PC-9 (cell line): Measurements from ENCODE around the gene LGALS12. TPM values are rescaled to one million over a fixed set of nuclear protein-coding genes. Genes with fewer than 3 reads are reported as not detected.

Experiments used
- BruUV-seq: library from RNA; stranded (reverse); fragments of 400-500 nt; replicated peaks from 2 replicates; lab custom pipeline; 2021; lab: Mats Ljungman, UMichigan
- CTCF ChIA-PET: fragments of 300-600 bp; sonication (Branson Sonifier 250); formaldehyde crosslinking; loops from one replicate; lab custom pipeline; 2022; ENCODE audit warnings: antibody characterized with exemption; lab: Charles Lee
- POLR2A ChIA-PET: fragments of 300-600 bp; sonication (Branson Sonifier 250); formaldehyde crosslinking; loops from one replicate; lab custom pipeline; 2022; ENCODE audit warnings: antibody characterized with exemption; ENCODE audit not compliant: unreplicated experiment; lab: Charles Lee
- DNase-seq, 2 experiments: peaks; one replicate each; pipeline versions ENCODE4 v3.0.0 to v3.0.0-alpha.2; 2015 to 2022; ENCODE audit warnings: mixed read lengths in 1 of 2
- H2AFZ ChIP-seq: fragments of 200-600 bp; sonication (generic); 2 replicates; pipeline ENCODE4 v1.8.1; 2017; ENCODE audit warnings: antibody characterized with exemption
- H3F3A ChIP-seq: fragments of 200-600 bp; sonication (generic); 2 replicates; pipeline ENCODE4 v1.8.1; 2017; ENCODE audit warnings: antibody characterized with exemption, mild to moderate bottlenecking, low read depth; ENCODE audit not compliant: insufficient read depth
- H3K27ac ChIP-seq: fragments of 200-600 bp; sonication (generic); 2 replicates; pipeline ENCODE4 v1.6.1; 2016; ENCODE audit warnings: mixed run types
- H3K27me3 ChIP-seq: fragments of 200-600 bp; sonication (generic); 2 replicates; pipeline ENCODE4 v1.6.1; 2016; ENCODE audit warnings: low read depth, mixed run types; ENCODE audit not compliant: insufficient read depth
- H3K36me3 ChIP-seq: fragments of 200-600 bp; sonication (generic); 2 replicates; pipeline ENCODE4 v1.6.1; 2016; ENCODE audit warnings: low read depth, mixed run types
- H3K4me1 ChIP-seq: fragments of 200-600 bp; sonication (generic); replicated peaks from 2 replicates; pipeline ENCODE4 v1.6.1; 2016; ENCODE audit warnings: mixed run types; ENCODE audit not compliant: insufficient read depth
- H3K4me2 ChIP-seq: fragments of 200-600 bp; sonication (generic); 2 replicates; pipeline ENCODE4 v1.6.1; 2017; ENCODE audit warnings: mixed run types
- H3K4me3 ChIP-seq: fragments of 200-600 bp; sonication (generic); 2 replicates; pipeline ENCODE4 v1.6.1; 2016; ENCODE audit warnings: mixed run types
- H3K79me2 ChIP-seq: fragments of 200-600 bp; sonication (generic); 2 replicates; pipeline ENCODE4 v1.6.1; 2017; ENCODE audit warnings: low read depth, mixed run types
- H3K9me2 ChIP-seq: fragments of 200-600 bp; sonication (generic); 2 replicates; pipeline ENCODE4 v1.8.1; 2017; ENCODE audit warnings: mild to moderate bottlenecking; ENCODE audit not compliant: insufficient read depth
- H3K9me3 ChIP-seq: fragments of 200-600 bp; sonication (generic); 2 replicates; pipeline ENCODE4 v1.8.1; 2016; ENCODE audit warnings: low read depth; ENCODE audit not compliant: insufficient read depth
- H4K20me1 ChIP-seq: fragments of 200-600 bp; sonication (generic); 2 replicates; pipeline ENCODE4 v1.8.1; 2017; ENCODE audit not compliant: insufficient read depth
- CTCF ChIP-seq: fragments of 200-600 bp; sonication (generic); conservative IDR thresholded peaks from 2 replicates; pipeline ENCODE4 v1.6.1; 2017; ENCODE audit warnings: mixed run types, antibody characterized with exemption, mild to moderate bottlenecking, moderate library complexity
- EZH2 ChIP-seq: fragments of 200-600 bp; sonication (generic); IDR thresholded peaks from 2 replicates; pipeline ENCODE4 v1.8.0; 2017; ENCODE audit warnings: antibody characterized with exemption, low read depth
- intact Hi-C: fragments of 100-400 bp; cut with micrococcal nuclease; formaldehyde crosslinking; loops from one replicate; pipeline ENCODE4 v1.10.0; 2022; ENCODE audit not compliant: unreplicated experiment
- total RNA-seq: library from RNA; stranded (reverse); gene quantifications from 2 replicates; pipeline ENCODE4 v1.2.3, GENCODE V29; 2021

The LGALS12 gene
- total RNA-seq, 1 experiment from 2014 or later: not detected

- Histone ChIP-seq H2AFZ (no peak overlapping the region), H3K4me1 (no peaks in the 10 kb centered on the region), H3K27me3 (no peaks in the 10 kb centered on the region), H3K4me2 (no peak overlapping the region), H3K79me2 (no peaks in the 10 kb centered on the region), H3K36me3 (no peaks in the 10 kb centered on the region), H4K20me1 (no peaks in the 10 kb centered on the region), H3F3A (no peaks in the 10 kb centered on the region), H3K4me3 (no peak overlapping the region), H3K27ac (no peak overlapping the region), H3K9me2 (no peaks in the 10 kb centered on the region), H3K9me3 (no peaks in the 10 kb centered on the region)
- BruUV-seq: no TSS peak
- CTCF ChIA-PET: interaction anchor here (0.6 to 1.8 kb wide), 3 partner anchors 29 to 87 kb away, joined by 4 to 24 read pairs (median 7); no protein-coding TSS in a partner anchor
- no peak for DNase-seq
- POLR2A ChIA-PET: no interaction called here
- no peak for TF ChIP-seq EZH2
- TF ChIP-seq CTCF: no peak
- intact Hi-C loops: no loop called here
Observed at GRCh38 chr11:63507511-63507910, 1.6 kb downstream of the LGALS12 start.

- intact Hi-C loops: no loop called here
- Histone ChIP-seq H3K79me2 (no peaks in the 10 kb centered on the region), H3K9me3 (no peaks in the 10 kb centered on the region), H3K27me3 (no peaks in the 10 kb centered on the region), H3F3A (no peaks in the 10 kb centered on the region), H2AFZ (no peak overlapping the region), H3K4me2 (no peak overlapping the region), H3K4me3 (no peak overlapping the region), H3K36me3 (no peaks in the 10 kb centered on the region), H3K4me1 (no peaks in the 10 kb centered on the region), H3K27ac (no peak overlapping the region), H3K9me2 (no peaks in the 10 kb centered on the region), H4K20me1 (no peaks in the 10 kb centered on the region)
- ChIA-PET POLR2A (no interaction called here), CTCF (interaction anchor here (0.6 to 1.8 kb wide), 4 partner anchors 29 to 128 kb away, joined by 3 to 24 read pairs (median 6); no protein-coding TSS in a partner anchor)
- DNase-seq: peak; percentile 42 to 44
- no TSS peak for BruUV-seq
- TF ChIP-seq CTCF (peak; percentile 52; the same call in 1 of the 2 replicates), EZH2 (no peak)
Observed at GRCh38 chr11:63508009-63508408, 2.1 kb downstream of the LGALS12 start.

GRCh38 chr11:63508745-63509144 is 2.9 kb downstream of the LGALS12 start:
- Histone ChIP-seq H3K4me1 (no peaks in the 10 kb centered on the region), H3K27me3 (no peaks in the 10 kb centered on the region), H4K20me1 (no peaks in the 10 kb centered on the region), H3K27ac (no peak overlapping the region), H3K36me3 (no peaks in the 10 kb centered on the region), H3K9me2 (no peaks in the 10 kb centered on the region), H3K9me3 (no peaks in the 10 kb centered on the region), H3K4me3 (no peak overlapping the region), H2AFZ (no peak overlapping the region), H3F3A (no peaks in the 10 kb centered on the region), H3K4me2 (no peak overlapping the region), H3K79me2 (no peaks in the 10 kb centered on the region)
- DNase-seq: no peak
- BruUV-seq: no TSS peak
- intact Hi-C loops: no loop called here
- TF ChIP-seq CTCF (no peak), EZH2 (no peak)
- ChIA-PET CTCF (interaction anchor here (0.5 to 1.0 kb wide), 3 partner anchors 125 to 130 kb away, joined by 3 to 15 read pairs (median 3); no protein-coding TSS in a partner anchor), POLR2A (no interaction called here)
